SK-N-SH (cell line): Measurements from ENCODE around the gene RFTN1. TPM values are rescaled to one million over a fixed set of nuclear protein-coding genes. Genes with fewer than 3 reads are reported as not detected.

Experiments
- CTCF ChIA-PET: fragments of 300-600, 350-600 bp; formaldehyde crosslinking; extraction: SDS; loops from one replicate; lab custom pipeline; 2021; lab: Yijun Ruan, JAX
- POLR2A ChIA-PET: fragments of 350-600 bp; sonication (Branson Sonifier 250); formaldehyde crosslinking; extraction: SDS; loops from one replicate; lab custom pipeline; 2020; ENCODE audit warnings: antibody characterized with exemption, inconsistent platforms; lab: Yijun Ruan, JAX
- DNase-seq: peaks from one replicate; pipeline ENCODE4 v3.0.0; 2012
- H2AFZ ChIP-seq: fragments of 200-600 bp; sonication (generic); 2 replicates; pipeline ENCODE4 v1.8.1; 2016; ENCODE audit warnings: antibody characterized with exemption, mild to moderate bottlenecking, low read depth
- H3F3A ChIP-seq: fragments of 200-600 bp; sonication (generic); replicated peaks from 2 replicates; pipeline ENCODE3; 2016; ENCODE audit warnings: antibody characterized with exemption, mild to moderate bottlenecking; ENCODE audit not compliant: insufficient read depth
- H3K27ac ChIP-seq, 2 experiments: fragments of 200-500 bp in 1 of 2; fragments of 200-600 bp in 1 of 2; sonication (Bioruptor generic) in 1 of 2; sonication (generic), shearing (Covaris generic) in 1 of 2; 2 replicates each; pipeline versions ENCODE4 v1.5.1 to v1.6.1; 2014 to 2016; ENCODE audit warnings: low read depth in 2 of 2, inconsistent platforms in 1 of 2, low read length in 1 of 2, mild to moderate bottlenecking in 1 of 2, mixed read lengths in 1 of 2
- H3K27me3 ChIP-seq: fragments of 200-600 bp; sonication (generic), shearing (Covaris generic); 2 replicates; pipeline ENCODE4 v1.6.1; 2016; ENCODE audit warnings: mixed run types; ENCODE audit not compliant: insufficient read depth
- H3K36me3 ChIP-seq, 2 experiments: fragments of 200-500 bp in 1 of 2; fragments of 200-600 bp in 1 of 2; sonication (Bioruptor generic) in 1 of 2; sonication (generic) in 1 of 2; replicated peaks in 1 of 2; 2 replicates each; pipeline versions ENCODE3 to v1.5.1; 2014 to 2016; ENCODE audit warnings: low read length in 1 of 2, mild to moderate bottlenecking in 1 of 2; ENCODE audit not compliant: insufficient read depth in 2 of 2, control insufficient read depth in 1 of 2
- H3K4me1 ChIP-seq, 2 experiments: fragments of 200-500 bp in 1 of 2; fragments of 200-600 bp in 1 of 2; sonication (Bioruptor generic) in 1 of 2; sonication (generic), shearing (Covaris generic) in 1 of 2; 2 replicates each; pipeline versions ENCODE4 v1.5.1 to v1.6.1; 2014 to 2016; ENCODE audit warnings: low read depth in 1 of 2, low read length in 1 of 2, mixed run types in 1 of 2; ENCODE audit not compliant: insufficient read depth in 2 of 2, control insufficient read depth in 1 of 2
- H3K4me2 ChIP-seq: fragments of 200-600 bp; sonication (generic), shearing (Covaris generic); 2 replicates; pipeline ENCODE4 v1.6.1; 2017; ENCODE audit warnings: mixed run types
- H3K4me3 ChIP-seq, 2 experiments: fragments of 200-500 bp in 1 of 2; fragments of 200-600 bp in 1 of 2; sonication (Bioruptor generic) in 1 of 2; sonication (generic), shearing (Covaris generic) in 1 of 2; 2 replicates each; pipeline versions ENCODE4 v1.5.1 to v1.8.1; 2014 to 2016; ENCODE audit warnings: low read depth in 2 of 2, inconsistent platforms in 1 of 2, low read length in 1 of 2, mild to moderate bottlenecking in 1 of 2, mixed read lengths in 1 of 2, moderate library complexity in 1 of 2
- H3K79me2 ChIP-seq: fragments of 200-600 bp; sonication (generic); 2 replicates; pipeline ENCODE4 v1.8.1; 2017; ENCODE audit warnings: mild to moderate bottlenecking; ENCODE audit not compliant: insufficient read depth
- H3K9ac ChIP-seq: fragments of 200-600 bp; sonication (generic); 2 replicates; pipeline ENCODE4 v1.6.1; 2017; ENCODE audit warnings: mixed run types
- H3K9me2 ChIP-seq: fragments of 200-600 bp; sonication (generic); 2 replicates; pipeline ENCODE4 v1.6.1; 2017; ENCODE audit warnings: mixed run types
- H3K9me3 ChIP-seq: fragments of 200-600 bp; sonication (generic); 2 replicates; pipeline ENCODE4 v1.6.1; 2017; ENCODE audit warnings: mixed run types, mild to moderate bottlenecking, moderate library complexity
- H4K20me1 ChIP-seq: fragments of 200-600 bp; sonication (generic); 2 replicates; pipeline ENCODE4 v1.6.1; 2017; ENCODE audit warnings: mild to moderate bottlenecking, mixed run types; ENCODE audit not compliant: insufficient read depth
- EP300 ChIP-seq, 2 experiments: IDR thresholded peaks; 2 replicates each; pipeline versions ENCODE4 v1.4.0 to v1.6.1; 2012; ENCODE audit warnings: borderline replicate concordance in 1 of 2, low read depth in 1 of 2, low read length in 1 of 2
- GATA2 ChIP-seq: sonication (generic); formaldehyde crosslinking; IDR thresholded peaks from 2 replicates; pipeline ENCODE4 v1.5.0; 2020; ENCODE audit warnings: mild to moderate bottlenecking, missing genetic modification reagents
- IRF3 ChIP-seq: fragments of 150-350 bp; IDR thresholded peaks from 2 replicates; pipeline ENCODE4 v1.6.1; 2016; ENCODE audit warnings: mild to moderate bottlenecking, low read depth, low read length
- MAX ChIP-seq: IDR thresholded peaks from 2 replicates; pipeline ENCODE4 v1.4.0; 2012; ENCODE audit warnings: low read depth
- NFIC ChIP-seq: IDR thresholded peaks from 2 replicates; pipeline ENCODE4 v1.4.0; 2012; ENCODE audit warnings: borderline replicate concordance
- RCOR1 ChIP-seq: fragments of 150-350 bp; IDR thresholded peaks from 2 replicates; pipeline ENCODE4 v1.6.1; 2017; ENCODE audit warnings: antibody characterized with exemption, low read length
- RXRA ChIP-seq: IDR thresholded peaks from 2 replicates; pipeline ENCODE4 v1.4.0; 2012; ENCODE audit warnings: low read depth, mild to moderate bottlenecking, borderline replicate concordance
- SIN3A ChIP-seq: IDR thresholded peaks from 2 replicates; pipeline ENCODE4 v1.6.1; 2012; ENCODE audit warnings: low read depth, mild to moderate bottlenecking, low read length, moderate library complexity, borderline replicate concordance
- ZBTB33 ChIP-seq: IDR thresholded peaks from 2 replicates; pipeline ENCODE4 v1.4.0; 2012; ENCODE audit warnings: low read depth, borderline replicate concordance
- WGBS: methylation state at CpG from one replicate; pipeline ENCODE4 v1.1.6; 2017; ENCODE audit warnings: low lambda C conversion rate; 5-methylcytosine and 5-hydroxymethylcytosine counted together
- polyA plus RNA-seq, 3 experiments: library from polyadenylated mRNA; depleted of rRNA; stranded (reverse); fragments of >200 nt; gene quantifications; 2 replicates each; pipeline ENCODE4 v1.2.3, GENCODE V29; 2012

Gene RFTN1
- polyA plus RNA-seq, 1 of the 3 experiments (the other 2 are of a cell fraction): 21.2 TPM

GRCh38 chr3:16487511-16488175, 25.9 kb downstream of the RFTN1 start:
- Histone ChIP-seq H4K20me1 (no peaks in the 10 kb centered on the region), H3K36me3 (peaks cover 12 to 17% of the 10 kb centered on the region in 2 experiments), H3K4me3 (no peak overlapping the region), H3K27ac (no peak overlapping the region), H2AFZ (no peak overlapping the region), H3K79me2 (peaks cover 22% of the 10 kb centered on the region; the same call in 1 of the 2 replicates), H3K9ac (no peak overlapping the region), H3K4me1 (peaks cover 8 to 29% of the 10 kb centered on the region in 2 experiments), H3K27me3 (no peaks in the 10 kb centered on the region), H3K4me2 (no peak overlapping the region), H3K9me2 (no peaks in the 10 kb centered on the region), H3K9me3 (no peaks in the 10 kb centered on the region), H3F3A (peaks cover 17% of the 10 kb centered on the region)
- CTCF ChIA-PET: no interaction called here
- POLR2A ChIA-PET: no interaction called here
- 94% methylated on average over 11 of the region's 11 CpGs for WGBS
- DNase-seq: no peak
- TF ChIP-seq RXRA: no peak
- TF ChIP-seq NFIC: no peak
- no peak for TF ChIP-seq ZBTB33
- TF ChIP-seq MAX: no peak
- no peak for TF ChIP-seq EP300 (IDR thresholded peaks at IDR 0.05; ENCODE audit: borderline replicate concordance in 1 of 2, low read depth in 1 of 2, low read length in 1 of 2)
- TF ChIP-seq IRF3: no peak

GRCh38 chr3:16486951-16487480, 26.5 kb downstream of the RFTN1 start:
- Histone ChIP-seq H4K20me1 (no peaks in the 10 kb centered on the region), H3F3A (peaks cover 17% of the 10 kb centered on the region), H3K79me2 (peaks cover 27% of the 10 kb centered on the region), H3K27ac (no peak overlapping the region; a peak in 1 of 4 replicates), H3K4me1 (peaks cover 10 to 34% of the 10 kb centered on the region in 2 experiments), H2AFZ (no peak overlapping the region), H3K4me2 (no peak overlapping the region), H3K9ac (no peak overlapping the region), H3K9me3 (no peaks in the 10 kb centered on the region), H3K36me3 (peaks cover 7 to 11% of the 10 kb centered on the region in 2 experiments), H3K9me2 (no peaks in the 10 kb centered on the region), H3K27me3 (no peaks in the 10 kb centered on the region), H3K4me3 (no peak overlapping the region)
- no peak for DNase-seq
- no peak for TF ChIP-seq RCOR1
- TF ChIP-seq RXRA: no peak
- no peak for TF ChIP-seq GATA2
- TF ChIP-seq ZBTB33: no peak
- TF ChIP-seq SIN3A: no peak
- ChIA-PET POLR2A (no interaction called here), CTCF (no interaction called here)
- WGBS: 89% methylated on average over 6 of the region's 6 CpGs
